Esophagus muscularis mucosa (tissue), 4 donors: ENCODE results near the gene GPRASP2. TPM values are rescaled to one million over a fixed set of nuclear protein-coding genes. Genes with fewer than 3 reads are reported as not detected.
"Not testable (repeated sequence)": the region's sequence is repeated elsewhere in the genome, so short reads cannot be mapped to it uniquely, and the experiment has no call there.

ENCODE experiments used
- DNase-seq: peaks from one replicate; pipeline ENCODE4 v3.0.0-alpha.2; 2017; ENCODE audit errors: extremely low spot score
- H3K27ac ChIP-seq, 4 donors: fragments of 200-600 bp; sonication (generic); replicated peaks in 1 of 4; 1 replicate in 3 of 4; 2 replicates in 1 of 4; pipeline ENCODE4 v1.5.1; 2016 to 2019; ENCODE audit warnings: mild to moderate bottlenecking in 1 of 4
- H3K27me3 ChIP-seq, 4 donors: fragments of 200-600 bp; sonication (generic); one replicate each; pipeline versions ENCODE4 v1.5.1 to v1.6.0; 2016 to 2019
- H3K36me3 ChIP-seq, 4 donors: fragments of 200-600 bp; sonication (generic); one replicate each; pipeline ENCODE4 v1.5.1; 2016 to 2019
- H3K4me1 ChIP-seq, 4 donors: fragments of 200-600 bp; sonication (generic); one replicate each; pipeline ENCODE4 v1.5.1; 2016 to 2019
- H3K4me3 ChIP-seq, 4 donors: fragments of 200-600 bp; sonication (generic); 1 replicate in 2 of 4; 2 replicates in 2 of 4; pipeline ENCODE4 v1.5.1; 2016 to 2019; ENCODE audit warnings: mild to moderate bottlenecking in 4 of 4, moderate library complexity in 1 of 4
- H3K9me3 ChIP-seq, 4 donors: fragments of 200-600 bp; sonication (generic); 1 replicate in 3 of 4; 2 replicates in 1 of 4; pipeline ENCODE4 v1.5.1; 2016 to 2019
- EP300 ChIP-seq: sonication (generic); formaldehyde crosslinking; IDR thresholded peaks from one replicate; pipeline ENCODE4 v1.6.1; 2017; ENCODE audit warnings: antibody characterized with exemption
- POLR2A ChIP-seq: fragments of 450-650 bp; IDR thresholded peaks from one replicate; pipeline ENCODE4 v1.6.1; 2017; ENCODE audit warnings: antibody characterized with exemption, moderate library complexity, mild to moderate bottlenecking, low read depth
- POLR2AphosphoS5 ChIP-seq, 2 donors: sonication (generic); formaldehyde crosslinking; IDR thresholded peaks; one replicate each; pipeline ENCODE4 v1.6.1; 2017; ENCODE audit warnings: antibody characterized with exemption in 2 of 2
- WGBS: methylation state at CpG from one replicate; pipeline ENCODE4 v1.1.5; 2018; 5-methylcytosine and 5-hydroxymethylcytosine counted together
- intact Hi-C: fragments of 100-400 bp; cut with DNase I; formaldehyde crosslinking; loops from one replicate; pipeline ENCODE4 v1.15.1; 2023
- total RNA-seq, 4 donors: library from RNA; depleted of rRNA; stranded (reverse); fragments of >200 nt; gene quantifications; one replicate each; pipeline versions ENCODE4 v1.1.0 to v1.2.1, GENCODE V29; 2016
- TF ChIP-seq, protein P1 (sequence below), 3 experiments: fragments of 200-600 bp in 2 of 3; fragments of 450-650 bp in 1 of 3; sonication (generic) in 2 of 3; IDR thresholded peaks; one replicate each; pipeline ENCODE4 v1.5.1; 2017 to 2019; ENCODE audit warnings: antibody characterized with exemption in 3 of 3, mild to moderate bottlenecking in 2 of 3, moderate library complexity in 1 of 3

The GPRASP2 gene
- total RNA-seq, 4 donors from 2014 or later, result 5.4 to 14.9 (median 10.7) TPM

- H3K4me3 ChIP-seq, result peak within 1 kb of the TSS; percentile 49 to 60 (median 52)
- H3K36me3 ChIP-seq, result no peaks in the 10 kb centered on the region
- peak; percentile 92 for DNase-seq
- H3K9me3 ChIP-seq, result no peaks in the 10 kb centered on the region
- H3K27ac ChIP-seq, result peak within 1 kb of the TSS; percentile 53 to 69 (median 60)
- peaks cover 0 to 13% (median 6%) of the 10 kb centered on the region in 4 donors for H3K4me1 ChIP-seq
- H3K27me3 ChIP-seq, result no peaks in the 10 kb centered on the region
- intact Hi-C loops, result no loop called here
- 29% methylated on average over 20 of the region's 31 CpGs for WGBS
- TF ChIP-seq POLR2AphosphoS5 (IDR thresholded peaks at IDR 0.05) (peak; percentile 50 to 73), POLR2A (no peak)
Measured at GRCh38 chrX:102720237-102721168, 8.3 kb downstream of the GPRASP2 start, which contains the start of gene GPRASP3. Gene GPRASP3, plus strand, starts transcription at chrX:102720743. Its CDS starts 28,253 bp downstream, at chrX:102748996.

GRCh38 chrX:102721169-102721506 lies 8.9 kb downstream of the GPRASP2 start:
- DNase-seq, intact Hi-C loops, H3K27me3 ChIP-seq, H3K36me3 ChIP-seq, H3K9me3 ChIP-seq: not testable (repeated sequence)
- peak overlapping the region; percentile 49 to 60 (median 52) for H3K4me3 ChIP-seq
- peaks cover 0 to 13% (median 6%) of the 10 kb centered on the region in 4 donors for H3K4me1 ChIP-seq
- 54% methylated on average over 7 of the region's 7 CpGs for WGBS
- peak overlapping the region in 1 of 4 donors; percentile 63 for H3K27ac ChIP-seq

- H3K4me1 ChIP-seq, result peaks cover 0 to 13% (median 6%) of the 10 kb centered on the region in 4 donors
- TF ChIP-seq, protein P1, sequence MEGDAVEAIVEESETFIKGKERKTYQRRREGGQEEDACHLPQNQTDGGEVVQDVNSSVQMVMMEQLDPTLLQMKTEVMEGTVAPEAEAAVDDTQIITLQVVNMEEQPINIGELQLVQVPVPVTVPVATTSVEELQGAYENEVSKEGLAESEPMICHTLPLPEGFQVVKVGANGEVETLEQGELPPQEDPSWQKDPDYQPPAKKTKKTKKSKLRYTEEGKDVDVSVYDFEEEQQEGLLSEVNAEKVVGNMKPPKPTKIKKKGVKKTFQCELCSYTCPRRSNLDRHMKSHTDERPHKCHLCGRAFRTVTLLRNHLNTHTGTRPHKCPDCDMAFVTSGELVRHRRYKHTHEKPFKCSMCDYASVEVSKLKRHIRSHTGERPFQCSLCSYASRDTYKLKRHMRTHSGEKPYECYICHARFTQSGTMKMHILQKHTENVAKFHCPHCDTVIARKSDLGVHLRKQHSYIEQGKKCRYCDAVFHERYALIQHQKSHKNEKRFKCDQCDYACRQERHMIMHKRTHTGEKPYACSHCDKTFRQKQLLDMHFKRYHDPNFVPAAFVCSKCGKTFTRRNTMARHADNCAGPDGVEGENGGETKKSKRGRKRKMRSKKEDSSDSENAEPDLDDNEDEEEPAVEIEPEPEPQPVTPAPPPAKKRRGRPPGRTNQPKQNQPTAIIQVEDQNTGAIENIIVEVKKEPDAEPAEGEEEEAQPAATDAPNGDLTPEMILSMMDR (IDR thresholded peaks at IDR 0.05), result no peak
- TF ChIP-seq EP300, result no peak
- no peak for TF ChIP-seq POLR2A
- TF ChIP-seq POLR2AphosphoS5 (IDR thresholded peaks at IDR 0.05), result no peak
- H3K36me3 ChIP-seq, result no peaks in the 10 kb centered on the region
- intact Hi-C loops, result no loop called here
- no peak overlapping the region for H3K27ac ChIP-seq
- no peaks in the 10 kb centered on the region for H3K9me3 ChIP-seq
- no peak for DNase-seq
- no peak overlapping the region for H3K4me3 ChIP-seq
- no peaks in the 10 kb centered on the region for H3K27me3 ChIP-seq
- WGBS, result 44% methylated on average over 1 of the region's 1 CpG
Measured at GRCh38 chrX:102723456-102723855, 11.2 kb downstream of the GPRASP2 start.

DNA sequence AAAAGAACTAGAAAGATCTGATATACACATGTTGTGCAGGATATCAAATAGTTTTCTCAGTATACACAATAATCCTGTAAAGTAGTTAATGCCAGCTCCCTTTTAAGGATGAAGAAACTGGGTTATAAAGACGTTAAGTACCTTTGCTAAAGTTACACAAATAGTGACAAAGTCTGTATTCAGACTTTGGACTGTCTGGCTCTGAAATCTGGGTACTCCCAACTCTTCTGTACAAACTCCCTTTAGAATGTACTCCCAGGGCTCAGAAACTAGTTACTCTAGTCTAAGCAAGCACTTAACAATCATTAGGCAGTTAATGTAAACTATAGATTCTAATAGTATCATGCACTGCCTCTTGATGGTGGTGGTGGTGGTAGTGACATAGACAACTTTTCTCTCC lies 15.5 kb downstream of the GPRASP2 start:
- no peaks in the 10 kb centered on the region for H3K4me1 ChIP-seq
- intact Hi-C loops, result no loop called here
- 29% methylated on average over 1 of the region's 1 CpG for WGBS
- H3K36me3 ChIP-seq, result no peaks in the 10 kb centered on the region
- TF ChIP-seq POLR2AphosphoS5 (IDR thresholded peaks at IDR 0.05), result no peak
- TF ChIP-seq EP300, result no peak
- TF ChIP-seq POLR2A, result no peak
- TF ChIP-seq, protein P1 (IDR thresholded peaks at IDR 0.05), result no peak
- no peak overlapping the region for H3K27ac ChIP-seq
- H3K27me3 ChIP-seq, result no peaks in the 10 kb centered on the region
- H3K4me3 ChIP-seq, result no peak overlapping the region
- DNase-seq, result no peak
- H3K9me3 ChIP-seq, result no peaks in the 10 kb centered on the region

GRCh38 chrX:102728646-102729045 lies 16.4 kb downstream of the GPRASP2 start:
- no peaks in the 10 kb centered on the region for H3K4me1 ChIP-seq
- TF ChIP-seq EP300 (no peak), POLR2A (no peak), POLR2AphosphoS5 (IDR thresholded peaks at IDR 0.05) (no peak)
- TF ChIP-seq, protein P1 (IDR thresholded peaks at IDR 0.05), result no peak
- intact Hi-C loops, result no loop called here
- no peak for DNase-seq
- no peak overlapping the region for H3K4me3 ChIP-seq
- no peaks in the 10 kb centered on the region for H3K27me3 ChIP-seq
- H3K36me3 ChIP-seq, result no peaks in the 10 kb centered on the region
- no peak overlapping the region for H3K27ac ChIP-seq
- WGBS, result 93% methylated on average over 1 of the region's 1 CpG
- H3K9me3 ChIP-seq, result no peaks in the 10 kb centered on the region
